ENCODE data around the gene ESR1.

DNA sequence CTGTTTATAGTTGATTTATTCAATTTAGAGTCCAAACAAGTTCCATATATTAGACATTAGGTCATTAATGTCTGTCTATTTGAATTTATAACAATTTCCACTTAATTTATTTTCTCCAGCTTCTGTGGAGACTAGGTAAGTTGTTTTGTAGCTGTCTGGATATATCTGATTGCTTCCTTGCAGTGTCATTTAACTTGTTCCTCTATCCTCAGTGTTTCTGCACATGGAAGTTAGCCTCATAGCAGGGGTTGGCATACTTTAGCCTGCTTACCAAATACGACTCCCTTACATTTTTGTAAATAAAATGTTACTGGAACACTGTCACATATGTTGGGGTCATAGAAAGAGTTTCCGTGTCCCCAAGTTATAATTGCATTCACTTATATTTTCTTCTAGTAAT, 216.1 kb downstream of the ESR1 start:
- TF ChIP-seq, protein P1, sequence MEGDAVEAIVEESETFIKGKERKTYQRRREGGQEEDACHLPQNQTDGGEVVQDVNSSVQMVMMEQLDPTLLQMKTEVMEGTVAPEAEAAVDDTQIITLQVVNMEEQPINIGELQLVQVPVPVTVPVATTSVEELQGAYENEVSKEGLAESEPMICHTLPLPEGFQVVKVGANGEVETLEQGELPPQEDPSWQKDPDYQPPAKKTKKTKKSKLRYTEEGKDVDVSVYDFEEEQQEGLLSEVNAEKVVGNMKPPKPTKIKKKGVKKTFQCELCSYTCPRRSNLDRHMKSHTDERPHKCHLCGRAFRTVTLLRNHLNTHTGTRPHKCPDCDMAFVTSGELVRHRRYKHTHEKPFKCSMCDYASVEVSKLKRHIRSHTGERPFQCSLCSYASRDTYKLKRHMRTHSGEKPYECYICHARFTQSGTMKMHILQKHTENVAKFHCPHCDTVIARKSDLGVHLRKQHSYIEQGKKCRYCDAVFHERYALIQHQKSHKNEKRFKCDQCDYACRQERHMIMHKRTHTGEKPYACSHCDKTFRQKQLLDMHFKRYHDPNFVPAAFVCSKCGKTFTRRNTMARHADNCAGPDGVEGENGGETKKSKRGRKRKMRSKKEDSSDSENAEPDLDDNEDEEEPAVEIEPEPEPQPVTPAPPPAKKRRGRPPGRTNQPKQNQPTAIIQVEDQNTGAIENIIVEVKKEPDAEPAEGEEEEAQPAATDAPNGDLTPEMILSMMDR (IDR thresholded peaks at IDR 0.05; ENCODE audit: low read depth, low read length, missing input control): no peak
- TF ChIP-seq TAF1 (conservative IDR thresholded peaks at IDR 0.05) (no peak), RAD21 (IDR thresholded peaks at IDR 0.05) (no peak), JUND (IDR thresholded peaks at IDR 0.05) (no peak), GABPA (IDR thresholded peaks at IDR 0.05 in 1 of 2, conservative IDR thresholded peaks at IDR 0.05 in 1 of 2) (no peak), EGR1 (IDR thresholded peaks at IDR 0.05; ENCODE audit: low read depth in 2 of 2) (no peak), YY1 (IDR thresholded peaks at IDR 0.05) (no peak), FOXA1 (IDR thresholded peaks at IDR 0.05) (no peak), REST (IDR thresholded peaks at IDR 0.05) (no peak), SP1 (IDR thresholded peaks at IDR 0.05) (no peak)
- TF ChIP-seq, protein P2, sequence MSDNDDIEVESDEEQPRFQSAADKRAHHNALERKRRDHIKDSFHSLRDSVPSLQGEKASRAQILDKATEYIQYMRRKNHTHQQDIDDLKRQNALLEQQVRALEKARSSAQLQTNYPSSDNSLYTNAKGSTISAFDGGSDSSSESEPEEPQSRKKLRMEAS (IDR thresholded peaks at IDR 0.05): no peak
